Measurements from ENCODE around the gene WNT16. TPM values are rescaled to one million over a fixed set of nuclear protein-coding genes. Genes with fewer than 3 reads are reported as not detected.

The WNT16 gene
- total RNA-seq, 1 donor from 2014 or later: not detected

DNA sequence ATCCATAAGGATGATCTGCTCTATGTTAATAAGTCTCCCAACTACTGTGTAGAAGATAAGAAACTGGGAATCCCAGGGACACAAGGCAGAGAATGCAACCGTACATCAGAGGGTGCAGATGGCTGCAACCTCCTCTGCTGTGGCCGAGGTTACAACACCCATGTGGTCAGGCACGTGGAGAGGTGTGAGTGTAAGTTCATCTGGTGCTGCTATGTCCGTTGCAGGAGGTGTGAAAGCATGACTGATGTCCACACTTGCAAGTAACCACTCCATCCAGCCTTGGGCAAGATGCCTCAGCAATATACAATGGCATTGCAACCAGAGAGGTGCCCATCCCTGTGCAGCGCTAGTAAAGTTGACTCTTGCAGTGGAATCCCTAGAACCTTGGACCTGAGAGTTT, 10.3 kb downstream of the WNT16 start:
- Mint-ChIP-seq H3K36me3 (ENCODE audit: low read depth, unreplicated experiment) (no peaks in the 10 kb centered on the region), H3K9me3 (ENCODE audit: unreplicated experiment) (no peaks in the 10 kb centered on the region), H3K4me1 (ENCODE audit: unreplicated experiment) (no peaks in the 10 kb centered on the region), H3K27me3 (ENCODE audit: unreplicated experiment) (no peaks in the 10 kb centered on the region), H3K4me3 (ENCODE audit: unreplicated experiment) (no peak overlapping the region), H3K27ac (ENCODE audit: unreplicated experiment) (no peak overlapping the region)
- no peak for DNase-seq (ENCODE audit: low spot score)
- TF ChIP-seq, protein P1, sequence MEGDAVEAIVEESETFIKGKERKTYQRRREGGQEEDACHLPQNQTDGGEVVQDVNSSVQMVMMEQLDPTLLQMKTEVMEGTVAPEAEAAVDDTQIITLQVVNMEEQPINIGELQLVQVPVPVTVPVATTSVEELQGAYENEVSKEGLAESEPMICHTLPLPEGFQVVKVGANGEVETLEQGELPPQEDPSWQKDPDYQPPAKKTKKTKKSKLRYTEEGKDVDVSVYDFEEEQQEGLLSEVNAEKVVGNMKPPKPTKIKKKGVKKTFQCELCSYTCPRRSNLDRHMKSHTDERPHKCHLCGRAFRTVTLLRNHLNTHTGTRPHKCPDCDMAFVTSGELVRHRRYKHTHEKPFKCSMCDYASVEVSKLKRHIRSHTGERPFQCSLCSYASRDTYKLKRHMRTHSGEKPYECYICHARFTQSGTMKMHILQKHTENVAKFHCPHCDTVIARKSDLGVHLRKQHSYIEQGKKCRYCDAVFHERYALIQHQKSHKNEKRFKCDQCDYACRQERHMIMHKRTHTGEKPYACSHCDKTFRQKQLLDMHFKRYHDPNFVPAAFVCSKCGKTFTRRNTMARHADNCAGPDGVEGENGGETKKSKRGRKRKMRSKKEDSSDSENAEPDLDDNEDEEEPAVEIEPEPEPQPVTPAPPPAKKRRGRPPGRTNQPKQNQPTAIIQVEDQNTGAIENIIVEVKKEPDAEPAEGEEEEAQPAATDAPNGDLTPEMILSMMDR (IDR thresholded peaks at IDR 0.05; ENCODE audit: unreplicated experiment): no peak

DNA sequence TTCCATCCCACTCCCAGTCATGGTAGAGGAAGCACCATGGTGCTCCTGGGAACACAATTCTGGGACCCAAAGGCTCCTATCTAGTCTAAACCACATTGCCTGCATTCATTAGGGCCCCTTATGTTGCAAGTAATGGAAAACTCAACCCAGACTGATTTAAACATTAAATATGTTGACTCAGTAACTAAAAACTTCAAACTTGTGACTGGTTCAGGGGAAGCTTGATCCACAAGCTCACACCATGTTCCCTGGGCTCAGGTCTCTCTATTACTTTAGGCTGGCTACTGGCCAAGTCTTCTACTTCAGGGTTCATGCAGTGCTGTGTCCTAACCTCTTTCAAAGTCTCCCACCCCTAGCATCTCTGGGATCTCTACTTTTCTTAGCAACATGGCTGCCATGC, 13.1 kb downstream of the WNT16 start:
- Mint-ChIP-seq H3K4me1 (ENCODE audit: unreplicated experiment) (no peaks in the 10 kb centered on the region), H3K9me3 (ENCODE audit: unreplicated experiment) (no peaks in the 10 kb centered on the region), H3K36me3 (ENCODE audit: low read depth, unreplicated experiment) (peaks cover 4% of the 10 kb centered on the region), H3K27me3 (ENCODE audit: unreplicated experiment) (no peaks in the 10 kb centered on the region), H3K4me3 (ENCODE audit: unreplicated experiment) (no peak overlapping the region), H3K27ac (ENCODE audit: unreplicated experiment) (peak overlapping the region; percentile 57)
- TF ChIP-seq, protein P1 (IDR thresholded peaks at IDR 0.05; ENCODE audit: unreplicated experiment): no peak
- no peak for DNase-seq (ENCODE audit: low spot score)

DNA sequence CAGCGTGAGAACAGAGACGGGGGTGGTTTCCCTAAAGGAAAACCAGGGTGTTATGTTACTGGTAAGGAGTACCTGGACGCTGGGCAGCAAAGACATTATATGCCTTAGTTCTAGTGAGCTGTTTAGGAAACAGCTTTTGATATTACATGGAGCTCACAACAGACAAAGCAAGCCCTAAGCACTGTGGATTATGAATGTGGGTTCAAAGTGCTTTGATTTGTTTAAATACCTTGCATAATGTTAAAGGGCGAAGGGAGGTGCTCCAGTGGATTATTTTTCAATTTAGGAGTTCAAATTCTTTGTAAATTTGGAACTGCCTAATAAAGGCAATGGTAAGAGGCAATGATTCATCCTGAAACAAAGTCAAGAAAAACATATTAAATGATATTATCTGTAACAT, 13.8 kb downstream of the WNT16 start:
- H3K4me1 Mint-ChIP-seq (ENCODE audit: unreplicated experiment): no peaks in the 10 kb centered on the region
- no peaks in the 10 kb centered on the region for H3K27me3 Mint-ChIP-seq (ENCODE audit: unreplicated experiment)
- TF ChIP-seq, protein P1 (IDR thresholded peaks at IDR 0.05; ENCODE audit: unreplicated experiment): no peak
- H3K4me3 Mint-ChIP-seq (ENCODE audit: unreplicated experiment): no peak overlapping the region
- DNase-seq (ENCODE audit: low spot score): no peak
- H3K27ac Mint-ChIP-seq (ENCODE audit: unreplicated experiment): no peak overlapping the region
- no peaks in the 10 kb centered on the region for H3K9me3 Mint-ChIP-seq (ENCODE audit: unreplicated experiment)
- peaks cover 10% of the 10 kb centered on the region for H3K36me3 Mint-ChIP-seq (ENCODE audit: low read depth, unreplicated experiment)

DNA sequence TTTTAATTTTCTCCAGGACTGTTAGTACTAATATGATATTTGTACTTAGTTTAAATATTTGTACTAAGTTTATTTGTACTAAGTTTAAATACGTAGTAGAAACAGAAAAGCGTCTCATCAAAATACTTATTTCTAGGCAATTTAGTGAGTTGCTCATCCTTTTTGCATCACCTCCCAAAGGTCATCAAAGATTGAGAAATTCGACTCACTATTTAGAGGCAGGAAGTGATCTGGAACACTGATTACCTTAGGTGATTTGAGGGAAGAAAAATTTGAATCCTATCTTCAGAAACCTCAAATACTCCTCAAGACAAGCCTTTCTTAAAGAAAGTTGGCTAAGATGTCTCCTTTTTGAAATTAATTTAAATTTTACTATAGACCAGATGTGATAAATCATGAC, 14.5 kb downstream of the WNT16 start:
- no peak for DNase-seq (ENCODE audit: low spot score)
- H3K4me1 Mint-ChIP-seq (ENCODE audit: unreplicated experiment): no peaks in the 10 kb centered on the region
- H3K9me3 Mint-ChIP-seq (ENCODE audit: unreplicated experiment): no peaks in the 10 kb centered on the region
- TF ChIP-seq, protein P1 (IDR thresholded peaks at IDR 0.05; ENCODE audit: unreplicated experiment): no peak
- peaks cover 10% of the 10 kb centered on the region for H3K36me3 Mint-ChIP-seq (ENCODE audit: low read depth, unreplicated experiment)
- H3K27me3 Mint-ChIP-seq (ENCODE audit: unreplicated experiment): no peaks in the 10 kb centered on the region
- H3K4me3 Mint-ChIP-seq (ENCODE audit: unreplicated experiment): no peak overlapping the region
- H3K27ac Mint-ChIP-seq (ENCODE audit: unreplicated experiment): no peak overlapping the region

DNA sequence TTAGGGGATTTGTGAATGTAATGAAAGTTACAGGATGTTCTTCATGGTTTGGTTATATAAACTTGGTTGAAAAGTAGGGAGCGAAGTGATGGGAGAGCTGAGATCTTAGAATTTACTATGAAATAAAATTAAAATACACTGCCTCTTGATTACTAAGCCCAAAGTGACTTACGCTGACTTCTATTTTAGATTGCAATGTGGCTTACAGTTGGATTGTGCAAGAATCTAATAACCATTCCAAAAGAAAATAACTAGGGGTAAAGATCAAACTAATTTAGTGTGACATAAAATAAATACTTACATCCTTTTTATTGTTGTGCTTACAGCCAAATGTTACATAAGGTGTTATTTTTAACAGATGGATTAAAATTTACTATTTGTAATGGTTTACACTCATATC, 15.3 kb downstream of the WNT16 start:
- DNase-seq (ENCODE audit: low spot score): no peak
- Mint-ChIP-seq H3K4me3 (ENCODE audit: unreplicated experiment) (no peak overlapping the region), H3K36me3 (ENCODE audit: low read depth, unreplicated experiment) (peaks cover 10% of the 10 kb centered on the region), H3K27me3 (ENCODE audit: unreplicated experiment) (no peaks in the 10 kb centered on the region), H3K4me1 (ENCODE audit: unreplicated experiment) (no peaks in the 10 kb centered on the region), H3K27ac (ENCODE audit: unreplicated experiment) (no peak overlapping the region), H3K9me3 (ENCODE audit: unreplicated experiment) (no peaks in the 10 kb centered on the region)
- TF ChIP-seq, protein P1 (IDR thresholded peaks at IDR 0.05; ENCODE audit: unreplicated experiment): no peak
